ENCODE results near the gene DCLK1.
"Not testable (repeated sequence)": the region's sequence is repeated elsewhere in the genome, so short reads cannot be mapped to it uniquely, and the experiment has no call there.

The DCLK1 gene

GRCh38 chr13:36131931-36132297 is 732 bp upstream of the DCLK1 start:
- DNase-seq (ENCODE audit: low read depth, low spot score), result no peak

- DNase-seq (ENCODE audit: low read depth, low spot score), result no peak
These were observed 495 bp downstream of the DCLK1 start for GRCh38 chr13:36130552-36131221.

- DNase-seq (ENCODE audit: low read depth, low spot score), result no peak
These were observed 1.0 kb downstream of the DCLK1 start for GRCh38 chr13:36130193-36130551.

- no peak for DNase-seq (ENCODE audit: low read depth, low spot score)
These were observed 1.6 kb downstream of the DCLK1 start for GRCh38 chr13:36129539-36129938.

GRCh38 chr13:36126491-36126890 is 4.7 kb downstream of the DCLK1 start:
- no peak for DNase-seq (ENCODE audit: low read depth, low spot score)

- DNase-seq (ENCODE audit: low read depth, low spot score), result no peak
These were observed 5.3 kb downstream of the DCLK1 start for GRCh38 chr13:36125841-36126240.

- DNase-seq (ENCODE audit: low read depth, low spot score), result no peak
These were observed 6.9 kb downstream of the DCLK1 start for GRCh38 chr13:36124236-36124822.

GRCh38 chr13:36115306-36115705 is 15.9 kb downstream of the DCLK1 start:
- no peak for DNase-seq (ENCODE audit: low read depth, low spot score)

GRCh38 chr13:36114233-36114632 is 16.9 kb downstream of the DCLK1 start:
- no peak for DNase-seq (ENCODE audit: low read depth, low spot score)

- DNase-seq (ENCODE audit: low read depth, low spot score), result no peak
These were observed 22.2 kb downstream of the DCLK1 start for GRCh38 chr13:36108954-36109353.

- no peak for DNase-seq (ENCODE audit: low read depth, low spot score)
These were observed 22.8 kb downstream of the DCLK1 start for GRCh38 chr13:36108342-36108741.

GRCh38 chr13:36107521-36107920 is 23.7 kb downstream of the DCLK1 start:
- no peak for DNase-seq (ENCODE audit: low read depth, low spot score)

GRCh38 chr13:36105726-36106125 is 25.5 kb downstream of the DCLK1 start:
- DNase-seq (ENCODE audit: low read depth, low spot score), result no peak

- no peak for DNase-seq (ENCODE audit: low read depth, low spot score)
These were observed 28.5 kb downstream of the DCLK1 start for GRCh38 chr13:36102721-36103120.

- DNase-seq (ENCODE audit: low read depth, low spot score), result not testable (repeated sequence)
These were observed 29.3 kb downstream of the DCLK1 start for GRCh38 chr13:36101907-36102306.

- DNase-seq (ENCODE audit: low read depth, low spot score), result no peak
These were observed 30.0 kb downstream of the DCLK1 start for GRCh38 chr13:36101157-36101556.

GRCh38 chr13:36098080-36098479 is 33.1 kb downstream of the DCLK1 start:
- no peak for DNase-seq (ENCODE audit: low read depth, low spot score)

- DNase-seq (ENCODE audit: low read depth, low spot score), result no peak
These were observed 34.4 kb downstream of the DCLK1 start for GRCh38 chr13:36096461-36097416.

- no peak for DNase-seq (ENCODE audit: low read depth, low spot score)
These were observed 36.7 kb downstream of the DCLK1 start for GRCh38 chr13:36094478-36094877.

- DNase-seq (ENCODE audit: low read depth, low spot score), result no peak
These were observed 40.6 kb downstream of the DCLK1 start for GRCh38 chr13:36090592-36090991.

GRCh38 chr13:36089130-36089647 is 42.0 kb downstream of the DCLK1 start:
- DNase-seq (ENCODE audit: low read depth, low spot score), result no peak

- no peak for DNase-seq (ENCODE audit: low read depth, low spot score)
These were observed 42.7 kb downstream of the DCLK1 start for GRCh38 chr13:36088463-36088862.
